GM19438 (cell line): ENCODE results near the gene RPL4.
"Not testable (repeated sequence)": the region's sequence is repeated elsewhere in the genome, so short reads cannot be mapped to it uniquely, and the experiment has no call there.

Source experiments
- ATAC-seq: cut with Tn5 transposase; IDR thresholded peaks from one replicate; pipeline ENCODE4 v1.9.1; 2021; ENCODE audit warnings: low read depth; ENCODE audit not compliant: unreplicated experiment

Gene RPL4

DNA sequence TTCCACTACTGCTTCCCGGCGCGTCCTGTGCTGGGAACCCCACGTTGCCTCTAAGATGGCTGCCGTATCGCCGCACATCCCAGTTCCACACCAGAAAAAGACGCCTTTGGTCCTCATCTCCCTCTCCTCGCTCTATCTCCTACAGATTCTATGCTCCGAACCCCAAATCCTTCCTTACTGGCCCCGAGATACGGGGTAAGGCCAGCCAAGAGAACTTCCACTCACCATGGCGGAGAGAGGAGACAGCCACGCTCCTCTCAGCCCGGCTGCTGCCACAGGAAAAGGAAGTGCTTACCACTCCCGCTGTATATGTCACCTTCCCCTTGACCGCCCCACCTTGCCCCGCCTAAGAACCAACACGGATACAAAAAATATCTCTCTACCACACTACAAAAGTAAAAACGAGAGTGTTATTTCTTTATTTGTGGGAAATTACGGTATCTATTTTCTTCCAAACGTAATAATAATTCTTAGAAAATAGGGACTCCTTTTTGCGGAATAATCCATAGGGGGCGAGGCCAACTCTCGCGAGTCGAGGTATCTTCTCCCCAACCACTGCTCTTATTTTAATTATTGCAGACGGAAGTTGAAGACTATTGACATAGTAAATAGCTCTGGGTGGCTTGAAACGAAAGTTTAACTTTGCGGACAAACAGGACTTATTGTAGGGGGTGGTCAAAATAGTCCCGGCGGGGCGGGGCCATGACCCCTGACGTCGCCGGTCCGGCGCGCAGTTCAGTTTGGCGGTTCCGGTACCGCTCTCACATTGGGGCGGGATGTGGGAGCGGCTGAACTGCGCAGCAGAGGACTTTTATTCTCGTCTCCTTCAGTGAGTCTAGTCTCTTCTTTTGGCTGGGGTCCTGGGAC lies at the start of gene RPL4, which contains the start of gene ZWILCH:
Gene RPL4 (minus strand): TSS at position 293 of the 867 bp plus-strand sequence. CDS start 65 bp downstream, at position 228.
Gene ZWILCH (plus strand): TSS at position 764 of the 867 bp plus-strand sequence. CDS start 13 bp downstream, at position 777.
- ATAC-seq: peak; percentile 70

DNA sequence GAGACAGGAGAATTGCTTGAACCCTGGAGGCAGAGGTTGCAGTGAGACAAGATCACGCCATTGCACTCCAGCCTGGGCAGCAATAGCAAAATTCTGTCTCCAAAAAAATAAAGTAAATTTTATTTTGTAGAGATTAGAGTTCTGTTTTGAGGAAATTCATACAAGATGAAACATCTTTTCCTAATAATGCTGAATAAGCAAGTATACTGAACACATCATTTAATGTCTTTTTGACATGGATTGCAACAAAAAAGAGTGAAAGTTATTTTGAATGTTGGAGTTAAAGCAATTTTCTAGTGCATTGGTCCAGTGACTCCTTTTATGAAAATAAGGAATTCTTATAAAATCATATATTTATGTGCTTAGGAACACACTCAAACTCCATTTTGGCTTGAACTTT lies 40.6 kb upstream of the RPL4 start:
- ATAC-seq: no peak

DNA sequence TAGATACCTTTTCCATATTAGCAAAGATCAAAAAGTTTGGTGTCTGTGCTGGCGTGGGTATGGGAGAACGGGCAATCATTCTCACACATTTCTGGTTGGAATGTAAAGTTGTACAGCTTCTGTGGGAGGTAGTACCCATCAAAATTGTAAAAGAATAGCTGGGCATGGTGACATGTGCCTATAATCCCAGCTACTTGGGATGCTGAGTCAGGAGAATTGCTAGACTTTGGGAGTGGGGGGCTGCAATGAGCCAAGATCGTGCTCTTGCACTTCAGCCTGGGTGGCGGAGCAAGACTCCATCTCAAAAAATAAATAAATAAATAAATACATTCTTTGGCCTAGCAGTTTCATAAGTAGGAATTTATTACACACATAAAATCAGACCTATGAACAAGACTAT lies 38.2 kb upstream of the RPL4 start:
- ATAC-seq: no peak

DNA sequence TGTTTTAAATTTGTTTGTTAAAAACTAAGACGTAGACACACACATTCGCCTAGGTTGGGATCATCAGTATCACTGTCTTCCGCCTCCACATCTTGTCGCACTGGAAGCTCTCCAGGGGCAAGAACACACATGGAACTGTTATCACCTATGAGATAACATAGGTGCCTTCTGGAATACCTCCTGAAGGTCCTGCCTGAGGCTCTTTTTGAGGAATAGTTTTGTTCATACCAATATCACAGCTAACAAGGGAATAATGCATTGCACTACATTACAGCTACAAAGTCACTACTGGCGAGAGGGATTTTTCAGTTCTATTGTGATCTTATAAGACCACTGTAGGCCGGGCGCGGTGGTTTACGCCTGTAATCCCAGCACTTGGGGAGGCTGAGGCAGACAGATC lies 30.4 kb upstream of the RPL4 start:
- ATAC-seq: no peak

DNA sequence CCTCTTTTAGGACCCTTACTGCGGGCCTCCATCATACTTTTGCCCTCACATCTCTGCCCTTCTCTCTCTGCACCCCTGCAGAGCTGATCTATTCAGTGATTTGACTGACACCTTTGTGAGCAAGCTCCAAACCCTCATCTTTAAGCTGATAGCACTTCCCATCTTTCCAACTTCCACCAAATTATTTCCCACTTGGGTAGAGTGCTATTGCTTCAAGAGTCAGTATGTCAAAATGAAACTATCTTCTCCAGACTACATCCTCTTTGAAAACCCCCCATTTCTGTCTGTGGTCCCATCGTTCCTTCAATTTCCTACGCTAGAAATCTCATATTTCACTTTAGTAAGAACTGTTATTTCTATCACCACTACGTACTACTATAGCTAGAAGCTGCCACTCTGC lies 20.2 kb upstream of the RPL4 start:
- ATAC-seq: no peak

DNA sequence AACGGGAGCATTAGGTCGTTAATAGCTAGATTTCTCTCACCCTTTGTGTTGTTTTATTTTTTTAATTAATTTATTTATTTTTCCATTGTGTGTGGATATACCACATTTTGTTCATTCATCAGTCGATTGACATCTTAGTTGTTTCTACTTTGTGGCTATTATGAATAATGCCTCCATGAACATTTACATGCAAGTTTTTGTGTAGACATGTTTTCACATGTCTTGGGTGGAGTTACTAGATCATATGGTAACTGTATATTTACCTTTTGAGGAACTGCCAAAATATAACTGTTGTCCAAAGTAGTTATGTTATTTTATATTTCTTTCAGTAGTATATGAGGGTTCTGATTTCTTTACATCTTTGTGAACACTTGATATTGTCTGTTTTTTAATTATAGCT lies 19.3 kb upstream of the RPL4 start:
- no peak for ATAC-seq

DNA sequence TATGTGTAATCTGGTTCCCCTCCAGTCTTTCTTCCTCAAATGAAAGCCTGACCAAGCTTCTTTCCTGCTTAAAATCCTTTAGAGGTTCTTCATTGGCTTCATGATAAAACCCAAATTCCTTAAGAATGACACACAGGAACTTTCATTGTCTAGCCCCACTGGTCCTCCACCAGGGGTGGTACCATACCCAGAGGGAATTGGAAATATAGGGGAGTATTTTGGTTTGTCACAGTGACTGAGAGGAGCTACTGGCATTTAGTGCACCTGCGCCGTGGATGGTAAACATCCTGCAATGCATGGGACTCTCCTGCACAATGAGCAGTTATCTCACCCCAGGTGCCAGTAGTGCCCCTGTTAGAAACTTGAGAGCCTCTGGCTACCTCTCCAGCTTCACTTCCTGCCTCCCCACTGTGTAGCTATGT lies 11.3 kb upstream of the RPL4 start:
- no peak for ATAC-seq

DNA sequence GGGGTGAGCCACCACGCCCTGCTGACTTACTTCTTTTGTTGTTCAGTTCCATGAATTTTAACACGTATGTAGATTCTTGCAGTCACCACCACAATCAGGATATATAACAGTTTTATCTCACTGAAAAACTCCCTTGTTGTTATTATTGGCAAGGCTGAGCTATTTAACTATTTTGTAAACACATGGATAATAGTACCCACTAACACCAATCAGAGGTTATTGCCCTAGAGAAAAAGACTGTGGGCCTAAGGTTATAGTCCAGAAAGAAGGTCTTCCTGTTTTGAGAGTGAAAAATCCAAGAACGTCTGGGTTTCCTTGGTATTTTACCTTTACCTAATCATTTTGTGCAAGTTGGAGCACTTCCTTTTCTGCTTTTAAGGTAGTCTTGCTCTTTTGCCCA lies 9.9 kb upstream of the RPL4 start:
- ATAC-seq: no peak

DNA sequence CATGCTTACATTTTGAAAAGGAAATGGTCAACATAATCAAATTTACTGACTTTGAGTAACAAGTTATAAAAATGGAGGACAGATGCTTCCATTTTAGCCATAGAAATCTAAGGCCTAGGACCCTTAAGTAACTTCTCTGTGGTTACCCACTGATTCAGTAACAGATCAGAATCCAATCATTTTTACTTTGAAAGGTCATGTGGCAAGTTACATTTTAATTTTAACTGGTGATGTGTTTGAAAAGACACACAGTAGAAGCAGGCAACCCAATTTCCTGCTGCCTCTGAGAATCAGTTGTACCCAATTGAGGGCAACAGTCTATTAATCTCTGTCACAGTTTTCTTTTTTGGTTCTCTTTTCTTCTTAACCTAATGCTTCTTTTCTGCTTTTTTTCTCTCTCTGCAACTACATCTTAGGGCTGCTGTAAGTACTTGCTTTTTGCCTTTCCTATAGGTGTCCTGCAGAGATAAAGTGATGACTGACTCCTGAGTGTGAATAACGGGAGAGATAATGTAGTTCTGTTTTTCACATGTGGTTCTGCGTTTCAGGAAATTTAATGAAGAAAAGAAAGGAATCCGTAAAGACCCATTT lies 3.7 kb upstream of the RPL4 start:
- no peak for ATAC-seq

DNA sequence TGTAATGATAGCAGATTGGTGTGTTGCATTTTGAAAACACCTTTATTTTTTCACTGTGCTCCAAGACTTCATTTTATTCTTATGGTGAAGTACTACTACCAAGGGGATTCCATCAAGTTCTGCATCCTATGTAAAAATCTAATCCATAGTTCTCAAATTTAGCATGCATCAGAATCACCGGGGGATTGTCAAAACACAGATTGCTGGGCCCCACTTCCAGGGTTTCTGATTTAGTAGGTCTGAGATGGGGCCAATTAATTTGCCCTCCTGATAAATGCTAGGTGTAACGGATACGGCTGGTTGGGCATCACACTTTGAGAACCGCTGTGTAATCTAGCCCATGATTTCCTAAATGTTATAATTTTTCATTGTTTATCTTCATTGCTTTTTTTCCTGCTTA lies 1.2 kb upstream of the RPL4 start:
- ATAC-seq: no peak

DNA sequence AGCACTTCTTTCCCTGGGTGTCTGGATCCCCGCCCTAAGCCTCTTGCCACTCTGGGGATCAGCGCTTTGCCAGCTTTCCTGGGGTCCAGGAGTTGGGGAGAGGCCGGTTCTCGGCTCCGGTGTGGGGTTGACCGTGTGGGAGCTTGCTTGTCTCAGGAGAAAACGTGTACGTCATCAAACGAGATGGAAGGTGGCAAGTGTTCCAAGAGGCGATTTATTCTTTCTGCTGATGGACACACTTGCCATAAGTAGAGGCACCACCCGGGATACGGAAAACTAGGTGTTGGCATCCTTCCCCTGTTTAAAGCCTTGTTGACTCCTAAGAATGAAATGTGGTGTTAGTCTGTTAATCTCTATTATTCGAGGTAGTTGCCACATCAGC lies 766 bp upstream of the RPL4 start:
- ATAC-seq: no peak

DNA sequence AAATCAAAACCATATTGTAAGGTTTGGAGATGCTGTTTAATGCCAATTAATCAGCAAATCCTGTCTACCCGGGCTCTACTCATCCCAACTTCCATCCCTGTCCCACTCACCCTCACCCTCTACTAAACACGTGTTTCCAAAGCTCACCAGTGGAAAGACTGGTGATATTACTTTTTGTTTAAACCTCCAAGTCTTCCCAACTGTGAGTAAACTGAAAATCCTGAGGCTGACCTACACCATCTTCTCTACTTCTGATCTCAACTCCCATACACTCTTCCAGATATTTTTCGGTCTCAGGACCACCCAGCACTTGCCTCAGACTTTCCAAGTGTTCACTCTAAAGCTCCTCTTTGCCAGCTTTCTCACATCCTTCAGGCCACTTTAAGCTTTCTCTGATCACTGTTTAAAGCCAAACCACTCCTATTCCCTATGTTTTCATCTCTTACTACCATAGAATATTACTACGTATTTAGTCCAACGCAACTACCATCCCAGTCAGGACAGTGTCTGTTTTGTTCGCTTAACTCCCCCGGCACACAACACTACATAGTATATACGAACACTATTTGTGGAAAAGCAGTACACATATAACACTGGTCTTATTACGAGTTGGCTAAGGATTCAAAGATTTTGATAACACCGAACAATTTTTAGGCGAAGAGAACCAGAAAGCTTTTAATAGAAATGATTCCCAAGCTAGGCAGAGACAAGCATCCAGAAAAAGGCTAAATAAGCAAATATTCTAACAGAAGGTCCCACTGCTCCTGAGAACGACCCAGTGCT lies 684 bp downstream of the RPL4 start:
- ATAC-seq: no peak

DNA sequence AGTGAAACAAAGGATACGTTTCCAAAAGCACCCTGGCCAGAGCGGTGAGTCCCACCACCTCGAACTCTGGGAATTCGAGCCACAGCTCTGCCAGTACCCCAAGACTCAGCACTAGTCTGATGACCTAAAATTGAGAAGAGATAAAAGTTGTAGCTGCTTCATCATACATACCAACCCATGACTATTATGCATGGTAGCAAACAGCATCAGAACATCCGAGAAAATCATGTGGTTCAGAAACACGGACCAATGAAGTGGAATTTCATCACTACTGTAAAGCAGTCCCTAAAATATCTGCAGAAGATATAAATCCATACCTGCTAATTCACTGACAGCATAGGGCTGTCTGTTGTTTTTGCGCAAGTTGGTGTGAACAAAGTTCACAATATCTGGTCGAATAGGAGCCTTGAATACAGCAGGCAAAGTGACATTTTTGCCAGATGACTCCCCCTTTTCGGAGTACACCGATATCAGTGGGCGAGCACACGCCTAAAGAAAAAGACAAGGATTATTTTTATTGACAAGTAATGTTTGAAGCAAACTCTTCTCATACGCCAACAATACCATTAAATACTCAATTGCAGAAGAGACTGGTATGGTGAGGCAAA lies 1.5 kb downstream of the RPL4 start:
- ATAC-seq: not testable (repeated sequence)

DNA sequence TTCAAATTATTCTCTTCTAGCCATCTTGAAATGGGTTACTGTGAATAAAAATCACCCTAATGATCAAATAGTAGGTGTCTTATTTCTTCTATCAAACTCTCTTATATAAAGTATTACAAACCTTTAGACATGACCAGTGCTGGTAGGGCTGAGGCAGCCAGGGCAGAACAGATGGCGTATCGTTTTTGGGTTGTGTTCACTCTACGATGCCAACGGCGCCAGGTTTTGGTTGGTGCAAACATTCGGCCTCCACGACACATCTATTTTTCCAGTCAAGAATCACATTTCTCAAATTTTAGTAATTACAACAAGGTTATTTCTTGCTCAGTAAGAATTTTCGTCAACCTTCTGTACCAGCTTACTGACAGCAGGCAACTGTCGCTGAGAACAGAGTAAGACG lies 2.2 kb downstream of the RPL4 start:
- ATAC-seq: no peak

DNA sequence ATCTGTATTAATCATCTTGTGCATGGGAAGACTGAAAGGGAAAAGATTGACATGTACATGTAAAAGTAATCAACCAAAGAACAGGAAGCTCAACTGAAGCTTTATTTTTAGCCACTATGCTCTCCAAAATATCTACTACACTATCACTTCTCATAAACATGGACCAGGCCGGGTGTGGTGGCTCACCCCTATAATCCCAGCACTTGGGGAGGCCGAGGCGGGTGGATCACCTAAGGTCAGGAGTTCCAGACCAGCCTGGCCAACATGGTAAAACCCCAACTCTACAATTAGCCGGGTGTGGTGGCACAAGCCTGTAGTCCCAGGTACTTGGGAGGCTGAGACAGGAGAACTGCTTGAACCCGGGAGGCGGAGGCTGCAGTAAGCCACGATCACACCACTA lies 4.3 kb downstream of the RPL4 start:
- not testable (repeated sequence) for ATAC-seq

DNA sequence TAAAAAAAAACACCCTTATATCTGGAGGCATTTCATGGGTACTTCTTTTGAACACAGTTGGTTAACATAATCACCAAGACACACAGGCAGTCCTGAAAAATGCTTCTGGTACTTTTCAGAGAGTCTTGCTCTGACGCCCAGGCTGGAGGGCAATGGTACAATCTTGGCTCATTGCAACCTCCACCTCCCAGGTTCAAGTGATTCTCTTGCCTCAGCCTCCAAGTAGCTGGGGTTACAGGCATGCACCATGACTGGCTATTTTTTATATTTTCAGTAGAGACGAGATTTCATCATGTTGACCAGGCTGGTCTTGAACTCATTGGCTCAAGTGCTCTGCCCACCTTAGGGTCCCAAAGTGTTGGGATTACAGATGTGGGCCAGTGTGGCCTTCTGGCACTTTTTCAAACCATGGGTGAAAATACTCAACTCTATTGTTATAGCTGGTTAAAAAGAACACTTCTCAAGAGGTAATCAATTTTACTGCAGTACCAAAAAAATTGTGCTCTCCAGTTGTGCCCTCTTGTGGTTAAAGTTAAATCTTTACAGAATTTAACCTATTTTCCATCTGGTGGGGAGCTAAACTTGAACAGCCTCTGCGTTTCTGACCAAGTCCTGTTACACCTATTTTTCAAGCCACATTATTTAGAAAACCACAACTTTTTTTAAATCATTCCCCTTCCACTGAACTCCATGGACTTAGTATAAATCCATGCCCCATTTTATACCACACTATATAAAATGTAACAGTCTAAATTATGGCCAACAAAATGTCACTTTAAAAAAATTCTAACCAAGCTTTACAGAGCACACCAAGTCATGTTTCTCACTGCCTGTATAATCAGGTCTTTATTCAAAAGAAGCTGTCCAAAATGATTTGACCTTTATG lies 5.9 kb downstream of the RPL4 start:
- ATAC-seq: no peak

DNA sequence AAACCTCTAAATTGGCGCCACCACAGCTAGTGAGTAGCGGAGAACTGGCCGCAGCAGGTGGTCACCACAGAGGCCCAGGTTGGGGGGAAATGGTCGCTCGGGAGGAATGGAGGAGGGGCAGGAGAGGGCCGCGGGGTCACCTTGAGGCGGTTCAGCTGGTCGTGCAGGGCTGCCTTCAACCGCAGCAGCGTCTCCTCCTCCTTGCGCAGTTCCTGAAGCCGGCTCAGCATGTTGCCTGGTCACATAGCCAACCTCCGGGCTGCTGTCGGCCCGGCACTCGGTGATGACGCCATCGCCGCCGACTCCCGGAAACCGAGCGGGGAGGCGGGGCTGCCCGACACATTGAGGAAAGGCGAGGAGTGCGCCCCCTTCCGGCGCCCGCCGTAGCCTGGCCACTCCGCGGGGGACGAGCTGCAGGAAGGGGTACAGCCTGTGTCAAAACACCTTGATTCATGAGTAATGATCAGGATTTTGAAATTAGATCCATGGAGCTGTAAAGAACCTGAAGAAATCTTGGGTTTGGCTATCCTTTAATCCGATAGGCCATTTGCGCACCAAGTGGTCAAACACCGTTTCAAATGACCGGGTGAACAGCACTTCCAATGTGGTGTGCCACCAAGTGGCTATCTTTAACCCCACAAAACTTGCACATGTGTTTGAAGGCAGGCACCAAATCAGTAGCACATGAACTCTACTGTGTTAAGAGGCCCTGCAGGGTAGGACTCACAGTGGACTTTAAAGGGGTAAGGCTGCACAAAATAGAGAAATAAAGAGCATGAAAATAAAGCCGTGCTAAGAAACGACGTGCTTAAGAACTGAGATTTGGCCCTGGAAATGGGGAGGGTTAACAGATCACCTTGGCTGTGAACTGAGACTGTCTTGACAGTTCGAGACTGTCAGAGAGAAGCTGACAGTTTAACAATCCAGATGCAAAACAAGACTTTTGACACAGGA lies 6.9 kb downstream of the RPL4 start, which contains the start of gene SNAPC5:
Gene SNAPC5 (minus strand): TSS at position 261 of the 954 bp plus-strand sequence. CDS start 31 bp downstream, at position 230.
- ATAC-seq: peak; percentile 80

DNA sequence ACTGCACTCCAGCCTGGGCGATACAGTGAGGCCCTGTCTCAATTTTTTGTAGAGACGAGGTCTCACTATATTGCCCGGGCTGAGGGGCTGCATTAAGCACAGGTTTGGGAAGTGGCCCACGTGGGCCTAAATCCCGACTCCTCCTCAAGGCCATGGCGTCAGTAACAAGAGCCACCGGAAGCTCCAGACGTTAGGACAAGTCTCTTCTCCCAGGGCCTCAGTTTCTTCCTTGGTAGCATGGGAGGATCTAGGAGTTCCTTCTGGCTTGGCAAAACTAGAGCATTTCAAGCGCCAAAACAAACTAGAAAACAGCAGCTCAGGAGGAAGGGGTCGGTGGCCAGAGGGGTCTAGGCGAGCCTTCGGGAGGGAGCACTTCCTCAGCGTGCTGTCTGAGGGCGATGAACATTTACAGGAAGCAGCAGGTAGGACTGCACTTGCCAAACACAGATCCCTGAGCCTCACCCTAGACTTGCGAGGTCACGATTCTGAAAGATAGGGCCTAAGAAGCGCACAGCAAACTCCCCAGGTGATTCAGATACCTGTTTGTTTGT lies 7.6 kb downstream of the RPL4 start:
- ATAC-seq: peak; percentile 8
